Neural crest cell (in vitro differentiated cells): ENCODE results near the gene MYO9A. TPM values are rescaled to one million over a fixed set of nuclear protein-coding genes. Genes with fewer than 3 reads are reported as not detected.
"Not testable (repeated sequence)": the region's sequence is repeated elsewhere in the genome, so short reads cannot be mapped to it uniquely, and the experiment has no call there.

Experiments used
- DNase-seq: peaks from one replicate; pipeline ENCODE4 v3.0.0; 2021; ENCODE audit warnings: low read depth, mixed read lengths, low spot score
- H3K27ac Mint-ChIP-seq: one replicate; pipeline ENCODE4 v1.8.0; 2021; ENCODE audit warnings: mild to moderate bottlenecking, mixed read lengths; ENCODE audit not compliant: unreplicated experiment
- H3K27me3 Mint-ChIP-seq: 2 replicates; pipeline ENCODE4 v1.8.0; 2021; ENCODE audit warnings: low read depth, mild to moderate bottlenecking, mixed read lengths
- H3K36me3 Mint-ChIP-seq: 2 replicates; pipeline ENCODE4 v1.8.0; 2021; ENCODE audit warnings: low read depth, mild to moderate bottlenecking, mixed read lengths
- H3K4me1 Mint-ChIP-seq: 2 replicates; pipeline ENCODE4 v1.8.0; 2021; ENCODE audit warnings: mixed read lengths
- H3K4me3 Mint-ChIP-seq: one replicate; pipeline ENCODE4 v1.8.0; 2021; ENCODE audit warnings: mild to moderate bottlenecking, mixed read lengths
- H3K9me3 Mint-ChIP-seq: 2 replicates; pipeline ENCODE4 v1.8.0; 2021; ENCODE audit warnings: mixed read lengths
- total RNA-seq: library from RNA; stranded (reverse); gene quantifications from 2 replicates; pipeline ENCODE4 v1.2.1, GENCODE V29; 2021
- TF ChIP-seq, protein P1 (sequence below): fragments of 200-600 bp; sonication (generic); conservative IDR thresholded peaks from 2 replicates; pipeline ENCODE4 v1.5.0; 2021; ENCODE audit warnings: antibody characterized with exemption, mild to moderate bottlenecking

The MYO9A gene
- total RNA-seq, 1 donor from 2014 or later = 31.3 TPM

DNA sequence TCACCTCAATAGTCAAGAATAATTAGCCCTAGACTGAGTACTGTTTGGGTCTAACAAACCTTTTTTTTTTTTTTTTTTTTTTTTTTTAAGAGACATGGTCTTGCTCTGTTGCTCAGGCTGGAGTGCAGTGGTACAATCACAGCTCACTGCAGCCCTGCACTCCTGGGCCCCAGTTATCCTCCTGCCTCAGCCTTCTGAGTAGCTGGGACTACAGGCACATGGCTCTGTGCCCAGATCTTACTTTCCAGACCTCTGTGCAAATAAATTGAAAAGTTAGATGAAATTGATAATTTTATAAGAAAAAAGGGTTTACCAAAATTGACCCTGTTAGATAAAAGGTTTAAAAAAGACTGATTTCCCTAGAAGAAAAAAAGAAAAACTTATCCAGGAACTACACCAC lies 228.6 kb downstream of the MYO9A start:
- H3K27me3 Mint-ChIP-seq = no peaks in the 10 kb centered on the region
- TF ChIP-seq, protein P1, sequence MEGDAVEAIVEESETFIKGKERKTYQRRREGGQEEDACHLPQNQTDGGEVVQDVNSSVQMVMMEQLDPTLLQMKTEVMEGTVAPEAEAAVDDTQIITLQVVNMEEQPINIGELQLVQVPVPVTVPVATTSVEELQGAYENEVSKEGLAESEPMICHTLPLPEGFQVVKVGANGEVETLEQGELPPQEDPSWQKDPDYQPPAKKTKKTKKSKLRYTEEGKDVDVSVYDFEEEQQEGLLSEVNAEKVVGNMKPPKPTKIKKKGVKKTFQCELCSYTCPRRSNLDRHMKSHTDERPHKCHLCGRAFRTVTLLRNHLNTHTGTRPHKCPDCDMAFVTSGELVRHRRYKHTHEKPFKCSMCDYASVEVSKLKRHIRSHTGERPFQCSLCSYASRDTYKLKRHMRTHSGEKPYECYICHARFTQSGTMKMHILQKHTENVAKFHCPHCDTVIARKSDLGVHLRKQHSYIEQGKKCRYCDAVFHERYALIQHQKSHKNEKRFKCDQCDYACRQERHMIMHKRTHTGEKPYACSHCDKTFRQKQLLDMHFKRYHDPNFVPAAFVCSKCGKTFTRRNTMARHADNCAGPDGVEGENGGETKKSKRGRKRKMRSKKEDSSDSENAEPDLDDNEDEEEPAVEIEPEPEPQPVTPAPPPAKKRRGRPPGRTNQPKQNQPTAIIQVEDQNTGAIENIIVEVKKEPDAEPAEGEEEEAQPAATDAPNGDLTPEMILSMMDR = no peak
- H3K4me3 Mint-ChIP-seq = no peak overlapping the region

DNA sequence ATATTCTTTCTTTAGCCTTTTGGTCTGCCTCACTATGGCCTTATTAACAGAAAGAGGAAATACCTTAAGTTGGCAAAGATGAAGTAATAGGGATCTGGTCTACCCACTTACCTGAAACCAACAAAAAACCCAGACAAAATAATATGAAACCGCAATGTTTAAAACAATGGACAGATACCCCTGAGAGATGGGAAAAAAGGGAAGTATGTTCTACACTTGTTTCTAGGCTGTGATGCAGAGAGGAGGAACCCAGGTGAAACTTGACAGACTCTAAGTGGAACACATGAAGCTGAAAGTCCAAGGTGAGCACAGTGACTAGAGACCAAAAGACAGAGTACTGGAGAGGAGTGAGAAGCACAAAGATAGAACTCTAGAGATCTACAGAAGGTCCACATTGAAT lies 229.2 kb downstream of the MYO9A start:
- no peak for DNase-seq
- no peaks in the 10 kb centered on the region for H3K27me3 Mint-ChIP-seq
- peaks cover 15% of the 10 kb centered on the region for H3K36me3 Mint-ChIP-seq
- H3K4me3 Mint-ChIP-seq = no peak overlapping the region
- peaks cover 6% of the 10 kb centered on the region for H3K4me1 Mint-ChIP-seq
- TF ChIP-seq, protein P1 = no peak
- H3K27ac Mint-ChIP-seq = no peak overlapping the region
- H3K9me3 Mint-ChIP-seq = no peaks in the 10 kb centered on the region

More for the DNA sequence above, 228.6 kb downstream of the MYO9A start:
- Mint-ChIP-seq H3K27ac (no peak overlapping the region), H3K9me3 (no peaks in the 10 kb centered on the region), H3K4me1 (peaks cover 6% of the 10 kb centered on the region), H3K36me3 (peaks cover 15% of the 10 kb centered on the region)
- DNase-seq = no peak

DNA sequence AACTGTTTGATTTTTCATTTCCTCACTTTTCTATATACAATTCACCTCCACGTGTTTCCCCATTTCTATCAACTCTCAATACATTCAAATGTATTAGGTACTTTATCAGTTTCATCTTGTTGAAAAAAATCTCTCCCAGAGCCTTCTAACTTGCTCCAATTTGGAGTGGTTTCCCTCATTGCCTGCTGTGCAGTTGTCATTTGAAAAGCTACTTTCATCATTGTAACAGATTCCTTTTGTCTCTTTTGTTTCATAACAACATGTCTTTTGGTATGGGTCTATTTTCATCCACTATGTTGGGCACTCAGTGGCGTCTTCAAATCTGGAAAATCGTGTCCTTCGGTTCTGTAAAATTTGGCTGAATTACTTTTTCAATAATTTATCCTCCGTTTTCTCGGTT lies 232.6 kb downstream of the MYO9A start:
- H3K27ac Mint-ChIP-seq = no peak overlapping the region
- H3K27me3 Mint-ChIP-seq = no peaks in the 10 kb centered on the region
- DNase-seq = no peak
- H3K4me1 Mint-ChIP-seq = peaks cover 9% of the 10 kb centered on the region
- no peaks in the 10 kb centered on the region for H3K9me3 Mint-ChIP-seq
- H3K4me3 Mint-ChIP-seq = no peak overlapping the region
- TF ChIP-seq, protein P1 = no peak
- H3K36me3 Mint-ChIP-seq = peaks cover 6% of the 10 kb centered on the region

DNA sequence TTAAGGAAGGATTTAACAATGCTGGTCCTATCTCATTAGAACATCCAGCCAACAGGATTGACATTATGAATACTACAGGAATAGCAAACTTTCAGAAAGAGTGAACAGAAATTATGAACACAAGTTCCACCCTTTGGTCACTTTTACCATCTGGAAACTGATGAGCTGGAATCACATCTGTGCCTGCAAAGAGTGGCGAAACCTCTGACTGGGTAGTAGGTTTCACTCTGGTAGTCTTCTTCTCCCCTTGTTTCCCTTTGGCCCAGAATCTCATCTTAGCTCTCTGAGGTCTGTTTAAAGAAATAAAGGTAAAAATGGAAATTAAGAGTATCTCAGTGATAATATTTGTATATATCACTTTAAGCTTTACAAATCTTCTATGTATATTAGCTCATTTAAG lies 234.5 kb downstream of the MYO9A start:
- Mint-ChIP-seq H3K4me1 (peaks cover 14% of the 10 kb centered on the region), H3K36me3 (peaks cover 3% of the 10 kb centered on the region), H3K9me3 (no peaks in the 10 kb centered on the region), H3K27me3 (no peaks in the 10 kb centered on the region), H3K4me3 (no peak overlapping the region), H3K27ac (no peak overlapping the region)
- no peak for DNase-seq
- TF ChIP-seq, protein P1 = no peak

DNA sequence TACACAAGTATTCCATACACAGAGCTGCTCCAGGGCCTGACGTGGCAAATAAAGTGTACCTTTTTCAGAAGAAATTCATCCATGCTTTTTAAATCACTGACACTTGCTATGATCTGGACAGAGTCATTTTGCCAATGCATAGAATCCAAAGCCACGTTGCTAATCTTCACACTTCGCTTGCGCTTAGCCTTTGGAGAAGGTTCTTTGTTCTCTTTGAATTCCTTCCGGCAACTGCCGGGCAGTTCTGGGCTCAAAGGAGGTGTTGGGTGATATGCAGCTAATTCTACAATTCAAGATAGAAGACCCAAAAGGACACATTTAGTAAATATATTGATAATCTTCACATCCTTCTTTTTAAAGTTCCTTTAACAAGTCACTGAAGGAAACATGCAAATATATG lies 237.7 kb downstream of the MYO9A start:
- H3K4me3 Mint-ChIP-seq = no peak overlapping the region
- TF ChIP-seq, protein P1 = no peak
- H3K9me3 Mint-ChIP-seq = no peaks in the 10 kb centered on the region
- H3K27ac Mint-ChIP-seq = no peak overlapping the region
- peaks cover 9% of the 10 kb centered on the region for H3K4me1 Mint-ChIP-seq
- peaks cover 7% of the 10 kb centered on the region for H3K36me3 Mint-ChIP-seq
- H3K27me3 Mint-ChIP-seq = no peaks in the 10 kb centered on the region
- DNase-seq = no peak

DNA sequence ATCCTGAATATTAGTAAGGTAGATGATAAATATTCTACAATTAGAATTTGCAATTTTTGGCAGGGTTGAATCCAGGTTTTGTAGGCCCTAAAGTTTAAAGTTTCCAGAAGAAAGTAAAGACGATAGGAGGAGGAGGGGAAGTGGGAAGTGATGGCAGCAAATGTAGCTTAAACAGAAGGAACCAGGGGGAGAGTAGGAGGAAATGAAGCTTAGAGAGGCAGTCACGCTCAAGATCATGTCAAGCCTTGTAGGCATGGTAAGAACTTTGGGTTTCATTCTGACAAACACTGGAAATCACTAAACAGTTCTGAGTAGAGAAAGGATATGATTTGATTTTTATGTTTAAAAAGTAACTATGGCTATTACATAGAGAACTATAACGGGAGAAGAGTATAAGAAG lies 243.7 kb downstream of the MYO9A start:
- H3K36me3 Mint-ChIP-seq = peaks cover 12% of the 10 kb centered on the region
- no peaks in the 10 kb centered on the region for H3K9me3 Mint-ChIP-seq
- TF ChIP-seq, protein P1 = no peak
- no peaks in the 10 kb centered on the region for H3K27me3 Mint-ChIP-seq
- no peak overlapping the region for H3K27ac Mint-ChIP-seq
- no peak overlapping the region for H3K4me3 Mint-ChIP-seq
- DNase-seq = no peak
- no peaks in the 10 kb centered on the region for H3K4me1 Mint-ChIP-seq

DNA sequence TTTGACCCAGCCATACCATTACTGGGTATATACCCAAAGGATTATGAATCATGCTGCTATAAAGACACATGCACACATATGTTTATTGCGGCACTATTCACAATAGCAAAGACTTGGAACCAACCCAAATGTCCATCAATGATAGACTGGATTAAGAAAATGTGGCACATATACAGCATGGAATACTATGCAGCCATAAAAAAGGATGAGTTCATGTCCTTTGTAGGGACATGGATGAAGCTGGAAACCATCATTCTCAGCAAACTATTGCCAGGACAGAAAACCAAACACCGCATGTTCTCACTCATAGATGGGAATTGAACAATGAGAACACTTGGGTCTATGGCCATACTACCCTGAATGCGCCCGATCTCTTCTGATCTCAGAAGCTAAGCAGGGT lies 259.7 kb downstream of the MYO9A start:
- not testable (repeated sequence) for H3K27ac Mint-ChIP-seq, H3K4me1 Mint-ChIP-seq, DNase-seq, H3K9me3 Mint-ChIP-seq, H3K36me3 Mint-ChIP-seq, H3K27me3 Mint-ChIP-seq, H3K4me3 Mint-ChIP-seq
